HS-27A (cell line): ENCODE results near the gene KIAA1191.

Source experiments
- DNase-seq: peaks from one replicate; pipeline ENCODE4 v3.0.0-alpha.2; 2012; ENCODE audit warnings: low read depth, missing footprints

KIAA1191 gene

DNA sequence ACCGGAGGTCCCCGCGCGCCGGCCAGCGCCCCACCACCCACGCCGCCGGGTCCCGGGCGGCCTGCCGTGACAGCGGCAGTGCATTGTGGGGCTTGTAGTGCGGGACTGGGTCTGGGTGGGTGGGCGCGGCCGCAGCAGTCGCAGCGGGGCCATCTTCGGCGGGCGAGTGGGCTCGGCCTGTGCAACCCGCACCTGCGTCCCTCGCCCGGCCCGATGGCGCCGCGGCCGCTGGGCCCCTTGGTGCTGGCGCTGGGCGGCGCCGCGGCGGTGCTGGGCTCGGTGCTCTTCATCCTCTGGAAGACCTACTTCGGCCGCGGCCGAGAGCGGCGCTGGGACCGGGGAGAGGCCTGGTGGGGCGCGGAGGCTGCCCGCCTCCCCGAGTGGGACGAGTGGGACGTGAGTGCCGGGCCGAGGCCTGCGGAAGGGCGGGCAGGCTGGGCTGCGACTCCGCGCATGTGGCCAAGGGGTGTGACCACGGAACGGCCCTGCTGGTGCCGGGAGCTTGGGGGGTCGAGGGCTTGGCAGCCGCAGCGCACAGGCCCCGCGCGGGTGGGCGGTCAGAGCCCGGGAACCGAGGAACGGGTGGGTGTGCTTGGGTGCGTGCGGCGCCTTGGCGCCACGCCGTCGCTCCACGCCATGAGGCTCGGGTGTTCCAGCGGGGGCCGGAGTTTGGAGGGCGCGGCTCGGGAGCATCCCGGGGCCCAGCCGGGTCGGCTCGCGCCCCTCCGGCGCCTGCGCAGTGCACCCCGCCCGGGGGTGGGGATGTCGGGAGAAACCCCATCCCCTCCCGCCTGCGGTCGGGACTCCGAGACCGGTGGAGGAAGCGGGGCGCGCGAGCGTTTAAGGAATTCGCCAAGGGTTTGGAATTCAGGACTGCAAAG lies 4.0 kb upstream of the KIAA1191 start, which contains the start of gene ARL10:
Gene ARL10, plus strand, starts transcription at position 137 of the 881 bp plus-strand sequence. Its CDS starts 77 bp downstream, at position 214.
- DNase-seq, result no peak

DNA sequence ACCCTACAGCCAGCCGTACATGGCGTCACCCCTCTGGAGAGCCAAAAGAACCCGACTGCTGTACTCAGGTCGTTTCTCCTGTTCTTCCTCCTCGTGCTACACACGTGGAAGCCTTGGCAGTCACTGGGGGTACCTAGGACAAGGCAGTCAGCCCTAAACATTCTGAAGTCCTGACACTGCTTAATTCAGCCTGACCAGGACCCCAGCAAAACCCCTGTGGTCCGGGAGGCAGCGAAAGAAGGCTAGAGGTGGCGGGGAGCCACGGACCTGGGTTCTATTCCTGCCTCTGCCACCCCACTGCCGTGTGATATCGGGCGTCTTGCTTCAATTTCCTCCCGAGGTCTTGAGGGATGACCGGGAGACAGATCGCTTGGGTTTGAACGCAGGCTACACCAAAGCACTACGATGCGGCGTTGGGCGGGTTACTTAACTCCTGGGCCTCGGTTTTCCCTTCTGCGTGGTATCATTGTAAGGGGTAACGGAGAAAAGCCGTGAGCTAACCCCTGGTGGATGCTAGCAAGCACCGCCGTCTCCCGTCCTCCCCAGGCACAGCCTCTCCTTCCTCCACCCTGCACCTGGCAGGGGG lies 3.3 kb upstream of the KIAA1191 start:
- no peak for DNase-seq

DNA sequence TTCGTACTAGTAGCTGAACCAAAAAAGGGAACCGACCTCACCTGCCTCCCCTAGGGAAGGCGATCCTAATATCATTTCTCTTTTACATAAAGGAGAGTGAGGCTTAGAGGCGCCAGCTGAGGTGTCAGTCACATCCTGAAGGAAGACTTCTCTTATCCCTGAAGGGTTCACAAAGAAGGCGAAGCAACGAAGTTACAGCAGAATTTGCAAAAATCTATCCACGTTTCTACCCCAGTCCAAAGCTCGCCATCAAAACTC lies 598 bp upstream of the KIAA1191 start:
- DNase-seq, result no peak

DNA sequence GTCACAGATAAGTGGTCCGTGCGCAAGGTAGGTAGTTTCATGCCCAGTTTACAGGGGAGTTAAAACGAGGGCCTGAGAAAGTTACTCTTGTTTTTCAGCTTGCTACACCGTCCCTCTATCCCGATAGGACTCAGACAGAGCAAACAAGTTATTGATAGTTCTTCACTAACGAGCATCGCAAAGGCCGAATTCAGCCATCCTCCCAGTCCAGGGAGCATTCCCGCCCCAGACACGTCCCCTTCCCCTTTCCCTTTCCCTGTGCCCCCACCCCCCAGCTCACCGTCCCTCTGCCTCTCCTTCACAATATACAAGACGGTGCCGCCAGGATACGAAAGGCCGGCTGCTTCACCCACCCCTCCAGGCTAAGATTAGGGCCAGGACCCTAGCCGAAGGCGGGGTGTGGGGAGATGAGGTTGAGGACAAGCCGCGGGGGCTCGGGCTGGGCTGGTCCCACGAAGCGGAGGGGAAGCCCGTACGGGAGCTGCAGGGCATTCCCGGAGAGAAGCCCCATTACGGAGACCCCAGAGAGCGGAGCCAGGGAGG lies 599 bp downstream of the KIAA1191 start:
- DNase-seq, result no peak

DNA sequence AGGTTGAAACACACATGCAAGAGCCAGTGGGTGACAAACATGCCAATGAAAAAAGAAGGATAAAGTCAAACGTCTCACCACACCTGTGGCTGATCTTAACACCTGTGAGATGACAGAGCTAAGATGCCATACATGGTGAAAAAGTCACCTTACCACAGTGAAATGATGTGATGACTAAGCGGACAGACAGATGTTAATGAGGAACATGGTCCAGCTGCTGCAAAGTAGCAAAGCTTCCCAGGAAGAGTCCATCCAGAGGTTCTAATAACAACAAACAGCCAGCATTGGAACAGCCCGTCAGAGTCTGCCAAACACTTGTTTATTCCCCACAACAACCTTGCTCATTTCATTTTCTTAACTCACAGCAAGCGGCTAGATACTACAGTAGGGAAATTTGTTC lies 1.9 kb downstream of the KIAA1191 start:
- DNase-seq, result no peak

DNA sequence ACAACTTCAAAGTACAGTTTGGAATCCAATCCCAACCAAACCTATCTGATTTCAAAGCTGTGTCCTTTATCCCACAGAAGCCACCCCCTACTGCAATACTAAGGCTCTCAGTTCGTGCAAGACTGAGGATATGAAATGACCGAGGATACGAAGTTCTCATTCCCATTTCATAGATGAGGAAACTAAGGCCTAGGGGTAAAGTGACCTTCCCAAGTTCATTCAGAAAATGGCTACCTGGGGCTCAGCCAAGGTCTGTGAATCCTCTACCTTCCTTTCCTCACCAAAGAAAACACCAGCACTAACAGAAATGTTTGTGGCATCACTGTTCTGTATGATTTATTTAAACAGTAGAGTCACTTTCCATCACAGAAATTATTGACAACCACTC lies 5.4 kb downstream of the KIAA1191 start:
- DNase-seq, result no peak

DNA sequence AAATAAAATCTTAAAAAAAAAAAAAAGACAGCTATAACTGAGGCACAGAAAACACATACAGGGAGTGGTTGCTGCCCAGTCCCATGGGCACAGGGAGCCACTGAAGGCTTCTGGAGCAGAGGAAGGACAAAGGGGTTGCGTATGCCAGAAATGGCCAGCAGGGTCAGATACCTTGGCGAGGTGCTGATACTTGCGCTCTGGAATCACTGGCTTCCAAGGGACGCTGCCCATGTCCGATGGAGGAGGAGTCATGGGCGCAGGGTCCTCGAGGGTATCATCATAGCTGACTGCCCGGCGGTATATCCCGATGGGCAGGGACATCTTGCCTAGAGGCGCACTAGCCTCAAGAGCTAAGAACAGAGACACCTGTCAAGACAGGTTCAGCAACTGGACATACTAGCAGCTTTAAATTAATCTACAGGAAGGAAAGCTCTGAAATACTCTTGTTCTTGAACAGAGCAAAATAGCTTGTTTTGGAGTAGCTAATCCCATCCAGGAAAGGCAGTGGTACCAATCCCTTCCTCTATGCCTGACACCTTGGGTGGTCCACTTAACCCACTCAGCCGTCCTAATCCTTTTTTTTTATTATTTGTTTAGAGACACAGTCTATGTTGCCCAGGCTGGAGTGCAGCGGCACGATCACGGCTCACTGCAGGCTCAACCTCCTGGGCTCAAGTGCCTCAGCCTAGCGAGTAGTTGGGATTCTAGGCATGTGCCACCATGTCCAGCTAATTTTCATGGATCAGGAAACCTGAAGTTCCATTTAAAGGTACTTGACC lies 6.0 kb downstream of the KIAA1191 start:
- DNase-seq, result no peak

DNA sequence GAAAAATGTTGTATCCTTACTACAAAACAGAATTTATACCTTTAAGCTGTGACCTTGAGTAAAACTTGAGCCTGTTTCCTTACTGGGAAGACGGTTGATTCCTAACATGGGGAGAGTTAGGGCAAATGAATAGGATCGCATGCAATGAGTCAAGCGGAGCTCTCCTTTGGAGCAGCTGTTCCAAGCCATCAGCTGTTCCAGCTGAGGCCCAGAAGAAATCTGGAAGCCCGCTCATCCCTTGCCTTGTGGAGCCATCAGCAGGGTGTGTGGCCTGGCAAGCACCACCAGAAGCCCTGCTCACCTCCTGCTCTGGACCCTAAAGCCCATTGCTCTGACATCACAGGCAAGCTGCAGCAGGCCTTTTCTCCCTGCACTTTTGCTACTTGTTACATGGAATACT lies 8.0 kb downstream of the KIAA1191 start:
- DNase-seq, result no peak

DNA sequence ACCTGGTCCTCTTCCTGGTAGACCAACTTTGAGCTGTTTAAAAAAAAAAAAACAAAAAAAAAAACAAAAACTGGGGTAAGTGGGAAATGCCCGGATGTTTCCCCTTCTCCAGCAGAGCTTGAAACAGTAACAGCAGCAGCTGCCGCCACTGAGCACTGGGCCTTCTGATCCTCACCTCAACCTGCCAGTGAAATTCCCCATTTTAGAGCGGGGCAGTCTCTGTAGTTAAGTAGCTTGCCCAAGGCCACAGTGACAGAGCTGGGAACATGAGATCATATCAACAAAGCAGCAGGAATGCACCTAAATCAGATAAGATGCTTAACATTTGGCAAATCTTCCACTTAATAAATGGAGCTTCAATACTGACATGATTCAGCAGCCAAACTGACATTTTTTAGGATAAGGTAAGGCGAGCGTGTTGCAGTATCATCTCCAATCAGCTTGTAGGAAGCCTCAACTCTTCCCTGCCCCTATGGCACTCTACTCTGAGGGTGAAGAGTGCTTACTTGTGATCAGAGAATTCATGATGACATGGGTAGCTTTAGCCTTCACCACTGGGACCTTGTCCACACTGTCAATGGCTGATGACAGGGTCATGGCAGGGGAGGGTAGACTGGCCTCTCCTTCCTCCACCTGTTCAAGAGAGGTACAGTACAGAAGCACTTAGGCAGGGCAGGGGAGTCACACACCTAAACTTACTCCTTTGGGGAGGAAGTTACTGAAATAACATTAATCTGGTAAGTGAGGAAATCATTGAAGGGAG lies 9.3 kb downstream of the KIAA1191 start:
- no peak for DNase-seq

DNA sequence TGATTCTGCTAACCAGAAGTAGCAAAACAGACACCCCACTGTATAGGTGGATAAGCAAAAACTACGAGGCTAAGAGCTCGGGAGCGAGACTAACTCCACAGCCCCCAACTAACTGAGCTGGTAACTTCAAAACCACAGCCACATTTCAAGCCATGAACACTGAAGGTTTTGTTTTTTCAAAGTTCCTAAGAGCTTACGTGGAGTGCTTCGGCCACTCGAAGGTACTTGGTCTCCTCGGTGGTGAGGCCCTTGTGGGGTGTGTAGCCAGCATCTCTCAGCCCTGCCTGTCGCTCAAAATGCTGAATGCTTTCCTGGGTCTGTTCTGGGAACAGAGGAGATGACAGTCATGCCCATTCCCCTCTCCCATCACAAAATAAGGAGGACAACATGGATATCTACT lies 11.1 kb downstream of the KIAA1191 start:
- no peak for DNase-seq

DNA sequence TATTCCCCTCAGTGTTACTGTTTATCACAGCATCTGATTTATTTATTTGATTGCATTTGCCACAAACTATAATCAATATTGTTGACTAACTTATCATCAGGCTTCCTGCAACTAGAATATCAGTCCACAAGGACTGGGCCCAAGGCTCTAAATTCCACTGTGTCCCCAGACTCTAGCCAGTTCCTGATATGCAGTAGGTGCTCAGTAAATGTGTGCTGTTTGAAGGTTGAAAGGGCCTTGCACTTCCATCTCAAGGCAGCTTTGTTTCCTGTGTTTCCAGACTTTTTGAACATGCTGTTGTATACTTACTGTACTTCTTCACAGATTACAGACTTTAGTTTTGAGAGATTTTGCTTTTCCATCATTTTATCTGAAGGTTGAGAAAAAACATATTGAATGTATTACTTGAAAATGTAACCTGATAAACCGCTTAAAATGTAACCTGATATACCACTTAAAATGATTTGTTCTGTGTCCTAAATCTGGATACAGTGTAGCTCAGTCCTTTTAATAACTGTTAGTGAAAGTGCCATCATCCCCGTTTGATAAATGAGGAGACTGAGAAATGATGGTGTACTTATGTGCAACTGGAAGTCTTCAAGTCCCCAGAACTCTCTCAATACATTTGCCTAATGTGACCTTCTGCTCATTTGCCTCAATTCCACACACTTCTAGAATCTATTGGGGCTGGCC lies 18.7 kb downstream of the KIAA1191 start:
- no peak for DNase-seq

DNA sequence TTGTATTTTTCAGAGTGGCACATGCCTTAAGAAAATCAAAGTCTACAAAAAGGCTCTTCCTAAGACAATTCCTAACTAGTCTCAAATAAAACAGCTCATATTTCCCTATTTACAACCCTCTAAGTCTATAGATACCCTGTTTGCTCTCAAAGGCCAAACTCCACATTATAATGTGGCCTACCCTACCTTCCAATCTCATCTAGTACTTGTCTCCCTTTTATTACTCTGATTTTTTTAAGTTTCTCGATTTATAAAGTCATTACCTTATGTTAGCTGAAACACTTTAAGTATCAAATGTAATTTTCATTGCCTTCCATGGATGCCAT lies 19.4 kb downstream of the KIAA1191 start:
- DNase-seq, result no peak

DNA sequence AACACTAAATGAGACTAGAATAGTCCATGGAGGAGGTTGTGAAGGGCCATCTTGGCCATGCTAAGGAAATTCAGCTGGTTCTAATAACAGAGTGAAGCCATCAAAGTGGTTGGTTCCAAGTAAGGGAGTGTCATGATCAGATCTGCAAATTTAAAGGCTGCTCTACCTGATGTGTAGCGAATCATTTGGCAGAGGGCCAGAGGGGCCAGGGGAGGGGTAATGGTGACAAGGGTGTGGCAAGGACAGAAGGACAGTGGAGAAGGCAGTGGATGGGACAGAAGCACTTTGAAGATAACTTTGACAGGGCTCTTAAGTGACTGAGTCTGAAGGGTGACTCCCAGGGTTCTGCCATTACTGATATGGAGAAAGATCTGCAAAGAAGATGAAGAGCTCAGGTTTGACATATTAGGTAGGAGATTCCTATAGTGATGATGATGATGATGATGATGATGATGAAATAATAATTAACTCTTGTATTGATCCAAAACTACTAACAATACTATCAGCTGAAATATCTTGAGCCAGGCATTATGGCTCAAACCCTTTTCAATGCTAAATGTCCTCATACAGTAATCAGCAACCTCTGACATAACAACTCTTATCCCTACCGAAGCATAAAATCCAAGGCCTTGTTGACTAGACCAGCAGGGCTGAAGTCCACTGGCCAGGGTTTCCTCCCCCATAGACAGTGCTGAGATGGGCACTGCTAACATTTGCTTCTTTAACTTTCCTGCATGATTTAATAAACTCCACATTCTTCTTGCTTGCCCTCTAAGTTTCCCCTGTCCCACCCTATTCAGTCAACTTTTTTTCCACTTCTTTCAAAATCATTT lies 20.0 kb downstream of the KIAA1191 start:
- DNase-seq, result no peak

DNA sequence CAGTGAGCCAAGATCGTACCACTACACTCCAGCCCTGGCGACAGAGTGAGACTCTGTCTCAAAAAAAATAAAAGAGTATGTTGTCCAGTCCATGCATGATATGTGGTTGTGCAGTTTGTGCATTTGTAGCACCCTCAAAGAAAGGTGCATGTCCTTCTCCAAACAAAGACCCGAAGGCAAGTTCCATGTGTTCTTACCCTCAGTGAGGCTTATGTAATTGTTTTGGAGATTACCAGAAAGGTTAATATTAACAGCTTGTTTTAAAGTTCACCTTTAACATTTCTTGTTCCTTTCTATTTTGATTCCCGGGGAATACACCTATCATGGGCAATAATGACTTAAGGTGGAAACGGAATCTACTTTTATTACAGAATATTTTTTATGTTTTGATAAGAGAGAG lies 22.3 kb downstream of the KIAA1191 start:
- DNase-seq, result no peak

DNA sequence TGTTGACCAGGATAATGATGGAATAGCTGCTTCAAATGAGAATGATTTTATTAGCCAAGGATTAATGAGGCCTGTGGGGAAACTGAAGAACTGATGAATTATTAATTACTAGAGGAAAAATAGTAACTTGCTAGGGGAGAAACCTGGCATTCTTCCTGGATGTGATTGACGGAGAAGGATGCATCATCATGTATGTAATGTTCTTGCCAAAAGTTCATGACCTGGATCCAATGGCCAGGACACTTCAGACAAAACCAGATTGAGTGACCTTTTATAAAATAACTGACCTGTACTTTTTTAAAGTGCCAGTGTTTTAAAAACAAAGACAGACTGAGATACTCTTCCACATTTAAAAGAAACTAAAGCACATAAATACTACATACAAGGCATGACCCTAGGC lies 23.7 kb downstream of the KIAA1191 start:
- DNase-seq, result no peak

DNA sequence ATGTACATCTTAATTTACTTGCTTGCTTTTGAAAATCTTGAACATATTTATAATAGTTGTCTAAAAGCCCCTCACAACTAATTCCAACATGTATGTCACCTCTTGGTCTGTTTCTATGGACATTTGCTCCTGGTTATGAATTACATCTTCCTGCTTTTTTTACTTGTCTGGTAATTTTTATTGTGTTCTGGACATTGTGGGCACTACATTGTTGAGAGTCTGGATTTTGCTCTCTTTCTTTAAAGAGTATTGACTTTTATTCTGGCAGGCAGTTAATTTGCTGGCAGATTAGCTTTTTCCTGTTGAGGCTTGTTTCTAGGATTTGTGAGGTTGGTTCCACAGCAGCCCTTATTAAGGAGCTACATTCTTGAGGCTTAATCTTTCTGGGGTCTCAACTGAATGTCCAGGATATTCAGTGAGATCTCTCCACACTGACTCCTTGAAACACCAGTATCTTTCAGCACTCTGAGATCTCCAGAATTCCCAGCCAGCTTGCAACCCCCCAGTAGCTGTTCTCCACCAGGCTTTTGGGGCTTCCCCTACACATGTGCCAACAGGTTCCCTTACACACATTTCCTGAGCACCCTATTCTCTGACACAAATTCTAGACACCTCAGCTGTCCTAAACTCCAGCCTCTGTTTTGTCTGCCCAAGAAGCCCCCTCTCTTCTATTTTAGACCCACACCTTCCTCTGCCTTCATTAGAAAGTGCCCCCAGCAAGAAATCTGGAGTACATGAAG lies 27.4 kb downstream of the KIAA1191 start:
- no peak for DNase-seq

DNA sequence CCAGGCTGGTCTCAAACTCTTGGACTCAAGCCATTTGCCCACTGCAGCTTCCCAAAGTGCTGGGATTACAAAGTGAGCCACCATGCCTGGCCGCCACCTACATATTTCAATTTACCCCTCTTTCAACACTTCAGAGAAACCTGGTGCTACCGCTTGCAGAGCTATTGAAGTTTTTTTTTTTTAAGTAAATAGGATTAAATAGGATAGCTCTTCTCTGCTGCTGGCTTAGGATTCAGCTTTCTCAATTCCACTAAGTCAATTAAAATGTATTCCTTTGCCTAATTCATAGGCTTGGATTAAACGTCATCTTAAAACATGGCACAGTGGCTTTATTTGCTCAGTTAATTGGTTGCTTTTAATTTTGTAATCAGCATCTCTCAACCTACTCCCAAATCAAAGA lies 41.0 kb downstream of the KIAA1191 start:
- DNase-seq, result no peak

DNA sequence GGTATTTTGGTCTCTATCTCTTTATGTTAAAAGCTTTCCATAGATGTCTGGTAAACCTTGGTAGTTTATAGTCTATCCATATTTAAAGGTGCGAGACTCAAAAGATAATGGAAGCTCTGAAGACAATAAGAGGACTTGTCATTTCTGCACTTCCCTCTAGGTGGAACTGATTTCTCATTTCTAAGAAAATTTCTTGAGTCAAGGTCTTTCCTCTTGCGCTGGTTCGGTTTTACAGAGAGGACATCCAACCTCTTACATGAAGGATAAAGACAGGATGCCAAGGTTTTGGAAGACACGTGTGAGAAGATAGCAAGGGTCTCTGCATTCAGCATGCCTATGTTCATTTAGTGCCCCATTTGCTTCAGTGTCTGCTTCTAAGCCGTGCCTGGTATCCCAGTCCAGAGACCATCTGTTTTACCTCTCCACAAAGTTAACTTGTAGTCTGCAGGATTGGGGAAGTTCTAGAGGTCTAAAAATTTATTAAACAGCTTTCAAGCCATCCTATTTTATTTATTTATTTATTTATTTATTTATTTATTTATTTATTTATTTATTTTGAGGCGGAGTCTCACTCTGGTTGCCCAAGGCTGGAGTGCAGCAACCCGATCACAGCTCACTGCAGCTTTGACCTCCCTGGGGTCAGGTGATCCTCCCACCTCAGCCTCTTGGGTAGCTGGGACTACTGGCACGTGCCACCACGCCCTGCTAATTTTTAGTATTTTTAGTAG lies 41.6 kb downstream of the KIAA1191 start:
- DNase-seq, result no peak
